Measurements from ENCODE around the gene CD226.

DNA sequence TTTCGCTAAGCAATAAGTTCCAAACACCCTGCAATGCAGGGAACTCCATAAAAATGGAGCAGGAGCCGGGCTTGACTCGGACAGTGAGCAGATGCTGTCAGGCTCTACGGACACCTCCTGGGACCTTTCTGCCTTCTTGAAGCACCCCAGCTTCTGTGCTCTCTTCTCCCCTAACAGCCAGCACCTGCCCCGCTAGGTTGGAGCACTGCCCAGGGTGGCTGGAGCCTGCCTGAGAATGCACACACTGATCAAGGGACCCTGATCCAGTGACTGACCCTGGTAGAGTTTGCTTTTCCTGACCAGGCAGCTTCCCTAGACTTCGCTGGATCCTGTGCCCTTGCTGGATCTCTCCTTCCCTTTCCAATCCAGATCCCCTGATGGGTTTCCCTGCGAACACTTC, 40.9 kb downstream of the CD226 start:
- TF ChIP-seq PPARA (CRISPR knock-in tag; IDR thresholded peaks at IDR 0.05; ENCODE audit: borderline replicate concordance) (no peak), CSDC2 (CRISPR knock-in tag; IDR thresholded peaks at IDR 0.05) (no peak), TOX (CRISPR knock-in tag; IDR thresholded peaks at IDR 0.05; ENCODE audit: borderline replicate concordance) (no peak), OSR1 (CRISPR knock-in tag; IDR thresholded peaks at IDR 0.05) (no peak), ZFP3 (CRISPR knock-in tag; IDR thresholded peaks at IDR 0.05) (no peak), ZNF565 (CRISPR knock-in tag; conservative IDR thresholded peaks at IDR 0.05; ENCODE audit: low read depth) (no peak), ZNF70 (CRISPR knock-in tag; IDR thresholded peaks at IDR 0.05) (no peak), SNAI2 (CRISPR knock-in tag; IDR thresholded peaks at IDR 0.05) (no peak), ARNTL (CRISPR knock-in tag; IDR thresholded peaks at IDR 0.05; ENCODE audit: borderline replicate concordance, low read depth) (no peak), ZFP30 (CRISPR knock-in tag; IDR thresholded peaks at IDR 0.05) (no peak), BACH2 (CRISPR knock-in tag; IDR thresholded peaks at IDR 0.05; ENCODE audit: borderline replicate concordance) (no peak)
- TF ChIP-seq, protein P1, sequence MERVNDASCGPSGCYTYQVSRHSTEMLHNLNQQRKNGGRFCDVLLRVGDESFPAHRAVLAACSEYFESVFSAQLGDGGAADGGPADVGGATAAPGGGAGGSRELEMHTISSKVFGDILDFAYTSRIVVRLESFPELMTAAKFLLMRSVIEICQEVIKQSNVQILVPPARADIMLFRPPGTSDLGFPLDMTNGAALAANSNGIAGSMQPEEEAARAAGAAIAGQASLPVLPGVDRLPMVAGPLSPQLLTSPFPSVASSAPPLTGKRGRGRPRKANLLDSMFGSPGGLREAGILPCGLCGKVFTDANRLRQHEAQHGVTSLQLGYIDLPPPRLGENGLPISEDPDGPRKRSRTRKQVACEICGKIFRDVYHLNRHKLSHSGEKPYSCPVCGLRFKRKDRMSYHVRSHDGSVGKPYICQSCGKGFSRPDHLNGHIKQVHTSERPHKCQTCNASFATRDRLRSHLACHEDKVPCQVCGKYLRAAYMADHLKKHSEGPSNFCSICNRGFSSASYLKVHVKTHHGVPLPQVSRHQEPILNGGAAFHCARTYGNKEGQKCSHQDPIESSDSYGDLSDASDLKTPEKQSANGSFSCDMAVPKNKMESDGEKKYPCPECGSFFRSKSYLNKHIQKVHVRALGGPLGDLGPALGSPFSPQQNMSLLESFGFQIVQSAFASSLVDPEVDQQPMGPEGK (CRISPR knock-in tag; IDR thresholded peaks at IDR 0.05; ENCODE audit: borderline replicate concordance), result no peak
- TF ChIP-seq, protein P2, sequence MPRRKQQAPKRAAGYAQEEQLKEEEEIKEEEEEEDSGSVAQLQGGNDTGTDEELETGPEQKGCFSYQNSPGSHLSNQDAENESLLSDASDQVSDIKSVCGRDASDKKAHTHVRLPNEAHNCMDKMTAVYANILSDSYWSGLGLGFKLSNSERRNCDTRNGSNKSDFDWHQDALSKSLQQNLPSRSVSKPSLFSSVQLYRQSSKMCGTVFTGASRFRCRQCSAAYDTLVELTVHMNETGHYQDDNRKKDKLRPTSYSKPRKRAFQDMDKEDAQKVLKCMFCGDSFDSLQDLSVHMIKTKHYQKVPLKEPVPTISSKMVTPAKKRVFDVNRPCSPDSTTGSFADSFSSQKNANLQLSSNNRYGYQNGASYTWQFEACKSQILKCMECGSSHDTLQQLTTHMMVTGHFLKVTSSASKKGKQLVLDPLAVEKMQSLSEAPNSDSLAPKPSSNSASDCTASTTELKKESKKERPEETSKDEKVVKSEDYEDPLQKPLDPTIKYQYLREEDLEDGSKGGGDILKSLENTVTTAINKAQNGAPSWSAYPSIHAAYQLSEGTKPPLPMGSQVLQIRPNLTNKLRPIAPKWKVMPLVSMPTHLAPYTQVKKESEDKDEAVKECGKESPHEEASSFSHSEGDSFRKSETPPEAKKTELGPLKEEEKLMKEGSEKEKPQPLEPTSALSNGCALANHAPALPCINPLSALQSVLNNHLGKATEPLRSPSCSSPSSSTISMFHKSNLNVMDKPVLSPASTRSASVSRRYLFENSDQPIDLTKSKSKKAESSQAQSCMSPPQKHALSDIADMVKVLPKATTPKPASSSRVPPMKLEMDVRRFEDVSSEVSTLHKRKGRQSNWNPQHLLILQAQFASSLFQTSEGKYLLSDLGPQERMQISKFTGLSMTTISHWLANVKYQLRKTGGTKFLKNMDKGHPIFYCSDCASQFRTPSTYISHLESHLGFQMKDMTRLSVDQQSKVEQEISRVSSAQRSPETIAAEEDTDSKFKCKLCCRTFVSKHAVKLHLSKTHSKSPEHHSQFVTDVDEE (CRISPR knock-in tag; IDR thresholded peaks at IDR 0.05), result no peak
- TF ChIP-seq, protein P3, sequence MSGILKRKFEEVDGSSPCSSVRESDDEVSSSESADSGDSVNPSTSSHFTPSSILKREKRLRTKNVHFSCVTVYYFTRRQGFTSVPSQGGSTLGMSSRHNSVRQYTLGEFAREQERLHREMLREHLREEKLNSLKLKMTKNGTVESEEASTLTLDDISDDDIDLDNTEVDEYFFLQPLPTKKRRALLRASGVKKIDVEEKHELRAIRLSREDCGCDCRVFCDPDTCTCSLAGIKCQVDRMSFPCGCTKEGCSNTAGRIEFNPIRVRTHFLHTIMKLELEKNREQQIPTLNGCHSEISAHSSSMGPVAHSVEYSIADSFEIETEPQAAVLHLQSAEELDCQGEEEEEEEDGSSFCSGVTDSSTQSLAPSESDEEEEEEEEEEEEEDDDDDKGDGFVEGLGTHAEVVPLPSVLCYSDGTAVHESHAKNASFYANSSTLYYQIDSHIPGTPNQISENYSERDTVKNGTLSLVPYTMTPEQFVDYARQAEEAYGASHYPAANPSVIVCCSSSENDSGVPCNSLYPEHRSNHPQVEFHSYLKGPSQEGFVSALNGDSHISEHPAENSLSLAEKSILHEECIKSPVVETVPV (CRISPR knock-in tag; IDR thresholded peaks at IDR 0.05), result no peak
